Calu3 (cell line): ENCODE measurements around the gene SAP30. TPM values are rescaled to one million over a fixed set of nuclear protein-coding genes. Genes with fewer than 3 reads are reported as not detected.

Experiments
- BruUV-seq: library from RNA; stranded (reverse); fragments of 400-500 nt; replicated peaks from 2 replicates; lab custom pipeline; 2021; lab: Mats Ljungman, UMichigan
- CTCF ChIA-PET: fragments of 300-600 bp; sonication (Branson Sonifier 250); formaldehyde crosslinking; loops from one replicate; lab custom pipeline; 2022; ENCODE audit warnings: antibody characterized with exemption; lab: Charles Lee
- DNase-seq: peaks from one replicate; pipeline ENCODE4 v3.0.0; 2022
- H3K27ac Mint-ChIP-seq: one replicate; pipeline ENCODE4 v1.8.0; 2022; ENCODE audit warnings: mixed read lengths; ENCODE audit not compliant: unreplicated experiment
- H3K27me3 Mint-ChIP-seq: one replicate; pipeline ENCODE4 v1.8.0; 2022; ENCODE audit warnings: mixed read lengths; ENCODE audit not compliant: unreplicated experiment
- H3K36me3 Mint-ChIP-seq: one replicate; pipeline ENCODE4 v1.8.0; 2022; ENCODE audit warnings: mild to moderate bottlenecking, moderate library complexity, mixed read lengths; ENCODE audit not compliant: insufficient read depth, unreplicated experiment
- H3K4me1 Mint-ChIP-seq: one replicate; pipeline ENCODE4 v1.8.0; 2022; ENCODE audit warnings: mild to moderate bottlenecking, low read depth, mixed read lengths; ENCODE audit not compliant: unreplicated experiment
- H3K4me3 Mint-ChIP-seq: one replicate; pipeline ENCODE4 v1.8.0; 2022; ENCODE audit warnings: mild to moderate bottlenecking, low read depth, moderate library complexity, mixed read lengths; ENCODE audit not compliant: unreplicated experiment
- H3K9me3 Mint-ChIP-seq: one replicate; pipeline ENCODE4 v1.8.0; 2022; ENCODE audit warnings: low read depth, mixed read lengths; ENCODE audit not compliant: unreplicated experiment
- CTCF ChIP-seq: fragments of 200-600 bp; IDR thresholded peaks from one replicate; pipeline ENCODE4 v1.8.0; 2022; ENCODE audit warnings: antibody characterized with exemption; ENCODE audit not compliant: unreplicated experiment
- intact Hi-C: fragments of 100-400 bp; cut with micrococcal nuclease; formaldehyde crosslinking; loops from one replicate; pipeline ENCODE4 v1.10.0; 2022; ENCODE audit not compliant: unreplicated experiment
- total RNA-seq: library from RNA; stranded (reverse); gene quantifications from 2 replicates; pipeline ENCODE4 v1.2.3, GENCODE V29; 2022

Gene SAP30
- total RNA-seq, 1 experiment from 2014 or later: 12.7 TPM

GRCh38 chr4:173367946-173368345 is 2.8 kb upstream of the SAP30 start:
- H3K27ac Mint-ChIP-seq: no peak overlapping the region

GRCh38 chr4:173370130-173370476 is 651 bp upstream of the SAP30 start:
- Mint-ChIP-seq H3K27me3 (no peaks in the 10 kb centered on the region), H3K36me3 (peaks cover 32% of the 10 kb centered on the region), H3K4me3 (peak overlapping the region; percentile 87), H3K27ac (peak overlapping the region; percentile 26), H3K9me3 (no peaks in the 10 kb centered on the region), H3K4me1 (peaks cover 9% of the 10 kb centered on the region)
- no peak for TF ChIP-seq CTCF
- intact Hi-C loops: loop anchor here (5.0 kb wide), 1 partner anchor 42 kb away; no protein-coding TSS in a partner anchor
- no TSS peak for BruUV-seq
- CTCF ChIA-PET: interaction anchor here (0.6 to 1.2 kb wide), 9 partner anchors 25 to 1471 kb away, joined by 3 to 12 read pairs (median 3); partner anchors contain the start of gene HMGB2
- DNase-seq: no peak

More at GRCh38 chr4:173367946-173368345, 2.8 kb upstream of the SAP30 start:
- no TSS peak for BruUV-seq
- Mint-ChIP-seq H3K36me3 (peaks cover 32% of the 10 kb centered on the region), H3K4me3 (no peak overlapping the region), H3K27me3 (no peaks in the 10 kb centered on the region), H3K4me1 (peaks cover 3% of the 10 kb centered on the region), H3K9me3 (no peaks in the 10 kb centered on the region)
- no peak for TF ChIP-seq CTCF
- CTCF ChIA-PET: interaction anchor here (0.6 kb wide), 1 partner anchor 316 kb away, joined by 4 read pairs; no protein-coding TSS in a partner anchor
- no peak for DNase-seq
- intact Hi-C loops: loop anchor here (2.0 kb wide), 1 partner anchor 33 kb away; the partner anchor contains the start of gene HMGB2

GRCh38 chr4:173371292-173372192 is 788 bp downstream of the SAP30 start:
- BruUV-seq: no TSS peak
- Mint-ChIP-seq H3K36me3 (peaks cover 32% of the 10 kb centered on the region), H3K27me3 (no peaks in the 10 kb centered on the region), H3K4me3 (peak overlapping the region; percentile 87), H3K27ac (peak overlapping the region; percentile 26), H3K4me1 (peaks cover 9% of the 10 kb centered on the region), H3K9me3 (no peaks in the 10 kb centered on the region)
- CTCF ChIA-PET: interaction anchor here (0.6 to 1.2 kb wide), 5 partner anchors 37 to 839 kb away, joined by 3 to 12 read pairs (median 5); partner anchors contain the start of gene HMGB2
- DNase-seq: peak; percentile 50
- intact Hi-C loops: loop anchor here (5.0 kb wide), 1 partner anchor 41 kb away; no protein-coding TSS in a partner anchor
- TF ChIP-seq CTCF: no peak

GRCh38 chr4:173374588-173374987 is 3.8 kb downstream of the SAP30 start:
- H3K4me1 Mint-ChIP-seq: peaks cover 9% of the 10 kb centered on the region
- H3K27me3 Mint-ChIP-seq: no peaks in the 10 kb centered on the region

More at GRCh38 chr4:173374588-173374987, 3.8 kb downstream of the SAP30 start:
- no peak for TF ChIP-seq CTCF
- CTCF ChIA-PET: no interaction called here
- no peaks in the 10 kb centered on the region for H3K9me3 Mint-ChIP-seq
- H3K27ac Mint-ChIP-seq: no peak overlapping the region
- intact Hi-C loops: loop anchor here (5.0 kb wide), 1 partner anchor 38 kb away; no protein-coding TSS in a partner anchor
- H3K4me3 Mint-ChIP-seq: no peak overlapping the region
- DNase-seq: no peak
- H3K36me3 Mint-ChIP-seq: peaks cover 26% of the 10 kb centered on the region
- no TSS peak for BruUV-seq
